Activated naive CD8-positive, alpha-beta T cell (primary cell): Measurements from ENCODE around the gene ASPSCR1.
A peak's percentile ranks its signal among the peaks of the same experiment; 100 is the strongest.

ENCODE experiments used
- H3K27ac Mint-ChIP-seq: one replicate; pipeline ENCODE4 v1.8.0; 2021; ENCODE audit warnings: mixed read lengths
- H3K27me3 Mint-ChIP-seq: one replicate; pipeline ENCODE4 v1.8.0; 2021; ENCODE audit warnings: mixed read lengths
- H3K36me3 Mint-ChIP-seq: one replicate; pipeline ENCODE4 v1.8.0; 2021; ENCODE audit warnings: mixed read lengths
- H3K4me1 Mint-ChIP-seq: one replicate; pipeline ENCODE4 v1.8.0; 2021; ENCODE audit warnings: low read depth, mixed read lengths
- H3K4me3 Mint-ChIP-seq: one replicate; pipeline ENCODE4 v1.8.0; 2021; ENCODE audit warnings: mild to moderate bottlenecking, mixed read lengths
- H3K9me3 Mint-ChIP-seq: one replicate; pipeline ENCODE4 v1.8.0; 2021; ENCODE audit warnings: low read depth, mixed read lengths

Gene ASPSCR1

GRCh38 chr17:81934850-81935708 lies 42.4 kb upstream of the ASPSCR1 start:
- Mint-ChIP-seq H3K36me3 (no peaks in the 10 kb centered on the region), H3K27me3 (no peaks in the 10 kb centered on the region), H3K27ac (no peak overlapping the region), H3K9me3 (no peaks in the 10 kb centered on the region), H3K4me3 (peak overlapping the region; percentile 88), H3K4me1 (peaks cover 22% of the 10 kb centered on the region)

GRCh38 chr17:81935709-81936084 lies 41.7 kb upstream of the ASPSCR1 start:
- peak overlapping the region; percentile 88 for H3K4me3 Mint-ChIP-seq
- H3K27me3 Mint-ChIP-seq: no peaks in the 10 kb centered on the region

GRCh38 chr17:81939218-81939617 lies 38.2 kb upstream of the ASPSCR1 start:
- no peak overlapping the region for H3K4me3 Mint-ChIP-seq

More at GRCh38 chr17:81935709-81936084, 41.7 kb upstream of the ASPSCR1 start:
- Mint-ChIP-seq H3K36me3 (no peaks in the 10 kb centered on the region), H3K27ac (no peak overlapping the region), H3K4me1 (peaks cover 22% of the 10 kb centered on the region), H3K9me3 (no peaks in the 10 kb centered on the region)

GRCh38 chr17:81939881-81940385 lies 37.5 kb upstream of the ASPSCR1 start:
- H3K4me1 Mint-ChIP-seq: peaks cover 10% of the 10 kb centered on the region
- H3K27ac Mint-ChIP-seq: no peak overlapping the region
- no peaks in the 10 kb centered on the region for H3K27me3 Mint-ChIP-seq
- H3K4me3 Mint-ChIP-seq: no peak overlapping the region
- no peaks in the 10 kb centered on the region for H3K36me3 Mint-ChIP-seq
- H3K9me3 Mint-ChIP-seq: no peaks in the 10 kb centered on the region

More at GRCh38 chr17:81939218-81939617, 38.2 kb upstream of the ASPSCR1 start:
- H3K4me1 Mint-ChIP-seq: peaks cover 10% of the 10 kb centered on the region
- H3K27me3 Mint-ChIP-seq: no peaks in the 10 kb centered on the region
- H3K27ac Mint-ChIP-seq: no peak overlapping the region
- no peaks in the 10 kb centered on the region for H3K9me3 Mint-ChIP-seq
- H3K36me3 Mint-ChIP-seq: no peaks in the 10 kb centered on the region

GRCh38 chr17:81940538-81941483 lies 36.6 kb upstream of the ASPSCR1 start:
- Mint-ChIP-seq H3K4me3 (no peak overlapping the region), H3K27ac (no peak overlapping the region), H3K27me3 (no peaks in the 10 kb centered on the region)

GRCh38 chr17:81941484-81942166 lies 35.8 kb upstream of the ASPSCR1 start:
- no peak overlapping the region for H3K27ac Mint-ChIP-seq
- H3K27me3 Mint-ChIP-seq: no peaks in the 10 kb centered on the region
- no peak overlapping the region for H3K4me3 Mint-ChIP-seq
- no peaks in the 10 kb centered on the region for H3K36me3 Mint-ChIP-seq
- H3K4me1 Mint-ChIP-seq: peaks cover 5% of the 10 kb centered on the region
- H3K9me3 Mint-ChIP-seq: no peaks in the 10 kb centered on the region

More at GRCh38 chr17:81940538-81941483, 36.6 kb upstream of the ASPSCR1 start:
- Mint-ChIP-seq H3K36me3 (no peaks in the 10 kb centered on the region), H3K9me3 (no peaks in the 10 kb centered on the region), H3K4me1 (peaks cover 7% of the 10 kb centered on the region)

GRCh38 chr17:81942167-81942553 lies 35.3 kb upstream of the ASPSCR1 start:
- H3K9me3 Mint-ChIP-seq: no peaks in the 10 kb centered on the region
- no peaks in the 10 kb centered on the region for H3K27me3 Mint-ChIP-seq

GRCh38 chr17:81944858-81945257 lies 32.6 kb upstream of the ASPSCR1 start:
- Mint-ChIP-seq H3K27me3 (no peaks in the 10 kb centered on the region), H3K4me3 (no peak overlapping the region), H3K4me1 (no peaks in the 10 kb centered on the region), H3K27ac (no peak overlapping the region), H3K36me3 (no peaks in the 10 kb centered on the region), H3K9me3 (no peaks in the 10 kb centered on the region)

More at GRCh38 chr17:81942167-81942553, 35.3 kb upstream of the ASPSCR1 start:
- no peak overlapping the region for H3K4me3 Mint-ChIP-seq
- H3K36me3 Mint-ChIP-seq: no peaks in the 10 kb centered on the region
- no peak overlapping the region for H3K27ac Mint-ChIP-seq
- peaks cover 5% of the 10 kb centered on the region for H3K4me1 Mint-ChIP-seq

GRCh38 chr17:81947189-81947588 lies 30.2 kb upstream of the ASPSCR1 start, which contains the start of gene MYADML2:
MYADML2 (minus strand) TSS chr17:81947233; CDS start chr17:81941741, 5,492 bp downstream.
- H3K27me3 Mint-ChIP-seq: no peaks in the 10 kb centered on the region
- H3K4me3 Mint-ChIP-seq: no peak within 1 kb of the TSS
- H3K27ac Mint-ChIP-seq: no peak within 1 kb of the TSS
- no peaks in the 10 kb centered on the region for H3K9me3 Mint-ChIP-seq
- H3K4me1 Mint-ChIP-seq: peaks cover 5% of the 10 kb centered on the region
- H3K36me3 Mint-ChIP-seq: no peaks in the 10 kb centered on the region

- no peak overlapping the region for H3K27ac Mint-ChIP-seq
- peaks cover 5% of the 10 kb centered on the region for H3K4me1 Mint-ChIP-seq
- no peak overlapping the region for H3K4me3 Mint-ChIP-seq
- H3K27me3 Mint-ChIP-seq: no peaks in the 10 kb centered on the region
- H3K9me3 Mint-ChIP-seq: no peaks in the 10 kb centered on the region
- no peaks in the 10 kb centered on the region for H3K36me3 Mint-ChIP-seq
These were observed 28.6 kb upstream of the ASPSCR1 start for GRCh38 chr17:81948635-81949378.

GRCh38 chr17:81950501-81950900 lies 26.9 kb upstream of the ASPSCR1 start:
- Mint-ChIP-seq H3K4me3 (no peak overlapping the region), H3K27me3 (no peaks in the 10 kb centered on the region), H3K4me1 (peaks cover 5% of the 10 kb centered on the region), H3K9me3 (no peaks in the 10 kb centered on the region), H3K36me3 (no peaks in the 10 kb centered on the region), H3K27ac (no peak overlapping the region)

GRCh38 chr17:81951785-81952684 lies 25.4 kb upstream of the ASPSCR1 start:
- Mint-ChIP-seq H3K36me3 (no peaks in the 10 kb centered on the region), H3K27ac (no peak overlapping the region), H3K27me3 (no peaks in the 10 kb centered on the region), H3K4me1 (peaks cover 5% of the 10 kb centered on the region), H3K9me3 (no peaks in the 10 kb centered on the region), H3K4me3 (no peak overlapping the region)

GRCh38 chr17:81952792-81953228 lies 24.6 kb upstream of the ASPSCR1 start:
- Mint-ChIP-seq H3K4me3 (no peak overlapping the region), H3K4me1 (peaks cover 5% of the 10 kb centered on the region), H3K36me3 (no peaks in the 10 kb centered on the region), H3K27ac (no peak overlapping the region), H3K27me3 (no peaks in the 10 kb centered on the region), H3K9me3 (no peaks in the 10 kb centered on the region)
